ENCODE data around the gene MYH14. TPM values are rescaled to one million over a fixed set of nuclear protein-coding genes. Genes with fewer than 3 reads are reported as not detected.

Gene MYH14
- total and polyA plus RNA-seq, 10 of the 15 experiments (the other 5 are each of a cell fraction or from before 2014, with no cell fraction given) = 0.06 to 0.69 (median 0.15) TPM; not detected in 4

- WGBS (ENCODE audit: insufficient coverage, insufficient replicate concordance, low lambda C conversion rate, missing lambda C conversion rate) = no CpG with 5 or more reads among the region's 12 CpGs
- no peaks in the 10 kb centered on the region; the same call in 2 of the 3 replicates for H3K9me3 ChIP-seq (replicated peaks; ENCODE audit: control insufficient read depth, insufficient read depth, low read length)
- intact Hi-C loops (cut with micrococcal nuclease; ENCODE audit: unreplicated experiment) (no loop called here), in situ Hi-C loops (cut with MboI) (no loop called here)
- CTCF ChIA-PET = no interaction called here
- SMC1A ChIA-PET (ENCODE audit: uncharacterized antibody, unreplicated experiment) = no interaction called here
- no peaks in the 10 kb centered on the region for H3K4me1 ChIP-seq (ENCODE audit: control insufficient read depth, insufficient read depth, low read length)
- H3K27me3 ChIP-seq (replicated peaks in 1 of 2; ENCODE audit: control insufficient read depth in 2 of 2, insufficient read depth in 2 of 2, low read length in 1 of 2) = peaks cover 0 to under 1% of the 10 kb centered on the region in 2 experiments; a peak in 1 of 4 replicates
- POLR2A ChIA-PET = no interaction called here
- no peak overlapping the region for H3K4me2 ChIP-seq (ENCODE audit: control insufficient read depth, insufficient read depth)
- H3K4me3 ChIP-seq = no peak overlapping the region
- no peak overlapping the region for H2AFZ ChIP-seq (ENCODE audit: control insufficient read depth, low read depth, low read length)
- no TSS peak for BruUV-seq (replicated peaks)
- H3K36me3 ChIP-seq (ENCODE audit: control insufficient read depth in 2 of 2, insufficient read depth in 2 of 2, low read length in 1 of 2) = no peaks in the 10 kb centered on the region
- no peaks in the 10 kb centered on the region for H3K79me2 ChIP-seq (ENCODE audit: control insufficient read depth, insufficient read depth, low read length)
- no peak for TF ChIP-seq ELK1 (IDR thresholded peaks at IDR 0.05; ENCODE audit: low read depth, low read length)
- no peak for TF ChIP-seq TARDBP (IDR thresholded peaks at IDR 0.05; ENCODE audit: borderline replicate concordance)
- no peak for TF ChIP-seq RELB (IDR thresholded peaks at IDR 0.05; ENCODE audit: low read depth)
- TF ChIP-seq SRF (IDR thresholded peaks at IDR 0.05; ENCODE audit: low read depth in 2 of 2, low read length in 2 of 2) = no peak
- no peak for TF ChIP-seq RBBP5 (conservative IDR thresholded peaks at IDR 0.05)
- no peak for TF ChIP-seq TCF3 (IDR thresholded peaks at IDR 0.05; ENCODE audit: borderline replicate concordance, insufficient read depth, low read depth, low read length)
- TF ChIP-seq SMARCA5 (IDR thresholded peaks at IDR 0.05) = no peak
- no peak for TF ChIP-seq SREBF2 (IDR thresholded peaks at IDR 0.05; ENCODE audit: low read length)
- TF ChIP-seq MLLT1 (IDR thresholded peaks at IDR 0.05) = no peak
- no peak for TF ChIP-seq ZBTB4 (CRISPR knock-in tag; IDR thresholded peaks at IDR 0.05)
- FAIRE-seq = no peak
- H3K9ac ChIP-seq (ENCODE audit: control insufficient read depth, insufficient read depth, low read length) = no peak overlapping the region
- H3K27ac ChIP-seq (ENCODE audit: control insufficient read depth, insufficient read depth) = no peak overlapping the region
- no peak for DNase-seq (ENCODE audit: low read depth, low spot score)
- no peak for ATAC-seq
- H4K20me1 ChIP-seq (ENCODE audit: control insufficient read depth, insufficient read depth) = peaks cover 1% of the 10 kb centered on the region; the same call in 1 of the 2 replicates
- RAD21 ChIA-PET (ENCODE audit: unreplicated experiment) = no interaction called here
Measured at GRCh38 chr19:50320051-50320450, 116.6 kb downstream of the MYH14 start.

Measured in GM12878 (cell line).